C4-2B (cell line): Measurements from ENCODE around the gene MRTO4.

Experiments
- CTCF ChIP-seq: fragments of 450-650 bp; conservative IDR thresholded peaks from 2 replicates; pipeline ENCODE4 v1.5.1; 2017; ENCODE audit warnings: mild to moderate bottlenecking
- ZFX ChIP-seq: fragments of 450-650 bp; IDR thresholded peaks from 2 replicates; pipeline ENCODE4 v1.6.1; 2017

DNA sequence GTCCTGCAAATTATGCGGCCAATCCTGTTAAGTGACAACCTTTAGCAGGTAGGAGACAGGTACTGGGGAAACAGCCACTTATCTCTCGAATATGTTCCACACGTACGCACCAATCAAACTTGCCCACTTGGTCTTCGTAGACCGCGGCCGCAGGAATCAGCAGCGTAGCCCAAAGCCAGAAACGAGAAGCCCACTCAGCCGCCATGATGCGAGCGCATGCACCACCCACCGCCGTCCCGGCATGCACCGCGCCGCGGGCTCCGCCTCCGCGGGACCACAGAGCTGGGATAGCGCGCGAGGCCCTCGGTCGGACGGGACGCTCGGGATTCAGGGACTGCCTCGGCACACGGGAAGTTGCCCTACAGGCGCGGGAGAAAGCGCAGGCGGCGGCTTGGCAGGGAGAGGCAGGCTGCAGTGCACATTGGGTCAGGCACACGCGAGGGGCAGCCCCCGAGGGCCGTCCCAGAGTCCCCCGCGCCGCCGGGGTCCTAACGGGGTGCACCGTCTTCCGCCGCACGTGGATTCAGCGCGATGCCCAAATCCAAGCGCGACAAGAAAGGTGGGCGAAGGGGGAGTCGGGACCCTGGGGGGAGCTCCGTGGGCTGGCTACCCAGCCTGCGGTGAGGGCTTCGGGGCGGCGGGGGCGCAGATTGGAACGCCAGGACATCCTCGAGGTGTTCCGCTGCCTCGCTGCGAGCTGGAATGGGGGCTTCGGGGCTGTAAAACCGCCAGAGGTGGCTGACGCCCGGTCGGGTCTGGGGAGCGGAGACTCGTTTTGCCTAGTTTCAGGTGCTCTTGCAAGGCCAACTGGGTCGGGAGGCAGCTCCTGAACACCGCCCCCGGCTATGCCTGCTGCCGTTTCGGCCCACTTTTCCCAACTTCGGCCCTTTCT is at the start of gene MRTO4, which contains the start of gene EMC1:
- TF ChIP-seq CTCF (no peak), ZFX (no peak)
